K562 (cell line): ENCODE measurements around the gene CNTN3.

ENCODE experiments used
- BCL6 ChIP-seq: fragments of 250-450 bp; sonication (Bioruptor Pico); IDR thresholded peaks from 2 replicates; pipeline ENCODE4 v1.4.0; 2020
- BHLHE40 ChIP-seq: IDR thresholded peaks from 2 replicates; pipeline ENCODE4 v1.6.1; 2011; ENCODE audit warnings: low read length, improper control_type of control experiment
- CTCF ChIP-seq, 3 experiments: IDR thresholded peaks in 2 of 3; conservative IDR thresholded peaks in 1 of 3; 2 replicates each; pipeline ENCODE4 v1.5.1; 2011 to 2012; ENCODE audit warnings: low read length in 3 of 3, mild to moderate bottlenecking in 3 of 3, control low read depth in 2 of 3, improper control_type of control experiment in 1 of 3, inconsistent platforms in 1 of 3, low read depth in 1 of 3, mixed read lengths in 1 of 3, moderate library complexity in 1 of 3; ENCODE audit not compliant: insufficient read depth in 2 of 3
- HDAC6 ChIP-seq: IDR thresholded peaks from 2 replicates; pipeline ENCODE4 v1.6.1; 2012; ENCODE audit warnings: low read depth, mild to moderate bottlenecking, control low read depth, inconsistent platforms, low read length, moderate library complexity
- LARP7 ChIP-seq: fragments of 450-650 bp; IDR thresholded peaks from 2 replicates; pipeline ENCODE4 v1.6.1; 2016
- NCOA1 ChIP-seq: fragments of 450-650 bp; IDR thresholded peaks from 2 replicates; pipeline ENCODE4 v1.6.1; 2016; ENCODE audit warnings: low read depth
- TAF7 ChIP-seq: fragments of 450-650 bp; IDR thresholded peaks from 2 replicates; pipeline ENCODE4 v1.6.1; 2016; ENCODE audit warnings: missing genetic modification characterization, missing compliant biosample characterization
- TBL1XR1 ChIP-seq, 2 experiments: IDR thresholded peaks; 2 replicates each; pipeline ENCODE4 v1.6.1; 2012; ENCODE audit warnings: improper control_type of control experiment in 2 of 2, low read length in 2 of 2, mild to moderate bottlenecking in 1 of 2
- ZNF696 ChIP-seq: fragments of 250-450 bp; sonication (Bioruptor Pico); conservative IDR thresholded peaks from 2 replicates; pipeline ENCODE4 v1.4.0; 2020; ENCODE audit warnings: mild to moderate bottlenecking, moderate library complexity
- TF ChIP-seq, protein P1 (sequence below), 2 experiments: IDR thresholded peaks in 1 of 2; conservative IDR thresholded peaks in 1 of 2; 2 replicates each; pipeline ENCODE4 v1.6.1; 2016; ENCODE audit warnings: low read depth in 2 of 2, mild to moderate bottlenecking in 1 of 2, missing compliant biosample characterization in 1 of 2, missing genetic modification characterization in 1 of 2, moderate library complexity in 1 of 2

GRCh38 chr3:74648107-74648506 lies 33.6 kb upstream of the CNTN3 start:
- TF ChIP-seq ZNF696 (CRISPR knock-in tag) (no peak), TAF7 (no peak), HDAC6 (no peak), BCL6 (CRISPR knock-in tag) (no peak), LARP7 (no peak), NCOA1 (no peak), CTCF (IDR thresholded peaks at IDR 0.05 in 2 of 3, conservative IDR thresholded peaks at IDR 0.05 in 1 of 3; ENCODE audit: insufficient read depth in 2 of 3, low read depth in 1 of 3, low read length in 3 of 3) (no peak), TBL1XR1 (IDR thresholded peaks at IDR 0.05; ENCODE audit: low read length in 2 of 2) (no peak), BHLHE40 (no peak)
- TF ChIP-seq, protein P1, sequence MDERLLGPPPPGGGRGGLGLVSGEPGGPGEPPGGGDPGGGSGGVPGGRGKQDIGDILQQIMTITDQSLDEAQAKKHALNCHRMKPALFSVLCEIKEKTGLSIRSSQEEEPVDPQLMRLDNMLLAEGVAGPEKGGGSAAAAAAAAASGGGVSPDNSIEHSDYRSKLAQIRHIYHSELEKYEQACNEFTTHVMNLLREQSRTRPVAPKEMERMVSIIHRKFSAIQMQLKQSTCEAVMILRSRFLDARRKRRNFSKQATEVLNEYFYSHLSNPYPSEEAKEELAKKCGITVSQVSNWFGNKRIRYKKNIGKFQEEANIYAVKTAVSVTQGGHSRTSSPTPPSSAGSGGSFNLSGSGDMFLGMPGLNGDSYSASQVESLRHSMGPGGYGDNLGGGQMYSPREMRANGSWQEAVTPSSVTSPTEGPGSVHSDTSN (CRISPR knock-in tag; IDR thresholded peaks at IDR 0.05; ENCODE audit: low read depth), result no peak
- TF ChIP-seq, protein P1 (tag; conservative IDR thresholded peaks at IDR 0.05; ENCODE audit: low read depth), result no peak
